Omental fat pad (tissue), 4 donors: Measurements from ENCODE around the gene KIAA0930. TPM values are rescaled to one million over a fixed set of nuclear protein-coding genes. Genes with fewer than 3 reads are reported as not detected.

Experiments
- ATAC-seq: fragments of 150-250 bp; one replicate; pipeline ENCODE4 v1.9.1; 2016; ENCODE audit warnings: mild to moderate bottlenecking, moderate library complexity; ENCODE audit not compliant: low FRiP score
- DNase-seq: peaks from one replicate; pipeline ENCODE4 v3.0.0-alpha.2; 2019; ENCODE audit warnings: low spot score
- CTCF ChIP-seq, 3 donors: fragments of 450-650 bp; IDR thresholded peaks; one replicate each; pipeline ENCODE4 v1.5.1; 2016 to 2017; ENCODE audit warnings: antibody characterized with exemption in 3 of 3, mild to moderate bottlenecking in 3 of 3, moderate library complexity in 2 of 3
- total RNA-seq, 4 donors: library from RNA; depleted of rRNA; stranded (reverse); fragments of >200 nt; gene quantifications; one replicate each; pipeline ENCODE4 v1.1.0, GENCODE V29; 2016

KIAA0930 gene
- total RNA-seq, 4 donors from 2014 or later: 27.4 to 58.8 (median 50.2) TPM

GRCh38 chr22:45198463-45198795 is 42.3 kb downstream of the KIAA0930 start:
- TF ChIP-seq CTCF (IDR thresholded peaks at IDR 0.05): no peak
- no peak for ATAC-seq

GRCh38 chr22:45197606-45198462 is 42.9 kb downstream of the KIAA0930 start:
- TF ChIP-seq CTCF (IDR thresholded peaks at IDR 0.05): no peak
- DNase-seq: no peak
- no peak for ATAC-seq

More at GRCh38 chr22:45198463-45198795, 42.3 kb downstream of the KIAA0930 start:
- no peak for DNase-seq

GRCh38 chr22:45196926-45197605 is 43.6 kb downstream of the KIAA0930 start:
- ATAC-seq (no peak), DNase-seq (no peak)
- no peak for TF ChIP-seq CTCF (IDR thresholded peaks at IDR 0.05)

GRCh38 chr22:45196308-45196707 is 44.4 kb downstream of the KIAA0930 start:
- TF ChIP-seq CTCF (IDR thresholded peaks at IDR 0.05): no peak
- no peak for ATAC-seq

GRCh38 chr22:45195616-45196015 is 45.1 kb downstream of the KIAA0930 start:
- ATAC-seq (no peak), DNase-seq (no peak)

More at GRCh38 chr22:45196308-45196707, 44.4 kb downstream of the KIAA0930 start:
- DNase-seq: no peak

GRCh38 chr22:45194686-45195085 is 46.0 kb downstream of the KIAA0930 start:
- no peak for DNase-seq
- ATAC-seq: no peak
- no peak for TF ChIP-seq CTCF (IDR thresholded peaks at IDR 0.05)

More at GRCh38 chr22:45195616-45196015, 45.1 kb downstream of the KIAA0930 start:
- TF ChIP-seq CTCF (IDR thresholded peaks at IDR 0.05): no peak
